Upper lobe of left lung (tissue), 6 donors: ENCODE results near the gene CGB1. TPM values are rescaled to one million over a fixed set of nuclear protein-coding genes. Genes with fewer than 3 reads are reported as not detected.
"Not testable (repeated sequence)": the region's sequence is repeated elsewhere in the genome, so short reads cannot be mapped to it uniquely, and the experiment has no call there.

Experiments
- ATAC-seq, 2 donors: fragments of 200-7000 bp; cut with Tn5 transposase; one replicate each; pipeline ENCODE4 v1.9.1; 2022; ENCODE audit warnings: mild to moderate bottlenecking in 2 of 2, moderate library complexity in 2 of 2; ENCODE audit not compliant: low FRiP score in 2 of 2
- DNase-seq, 2 donors: peaks; one replicate each; pipeline ENCODE4 v3.0.0-alpha.2; 2019 to 2020
- H3K27ac ChIP-seq, 4 donors: fragments of 200-600 bp; sonication (generic); one replicate each; pipeline ENCODE4 v1.5.1; 2016 to 2019
- H3K27me3 ChIP-seq, 4 donors: fragments of 200-600 bp; sonication (generic); one replicate each; pipeline ENCODE4 v1.5.1; 2017 to 2019
- H3K36me3 ChIP-seq, 4 donors: fragments of 200-600 bp; sonication (generic); one replicate each; pipeline ENCODE4 v1.5.1; 2016 to 2019
- H3K4me1 ChIP-seq, 4 donors: fragments of 200-600 bp; sonication (generic); one replicate each; pipeline ENCODE4 v1.5.1; 2018 to 2019
- H3K4me3 ChIP-seq, 4 donors: fragments of 200-600 bp; sonication (generic); one replicate each; pipeline ENCODE4 v1.5.1; 2017 to 2019; ENCODE audit warnings: mild to moderate bottlenecking in 2 of 4, moderate library complexity in 1 of 4
- H3K9me3 ChIP-seq, 4 donors: fragments of 200-600 bp; sonication (generic); one replicate each; pipeline ENCODE4 v1.5.1; 2018 to 2019
- EP300 ChIP-seq, 4 donors: sonication (generic); formaldehyde crosslinking; IDR thresholded peaks; one replicate each; pipeline ENCODE4 v1.5.1; 2017; ENCODE audit warnings: antibody characterized with exemption in 4 of 4, control low read depth in 2 of 4
- POLR2A ChIP-seq, 4 donors: fragments of 450-650 bp; IDR thresholded peaks; one replicate each; pipeline ENCODE4 v1.5.1; 2016 to 2017; ENCODE audit warnings: antibody characterized with exemption in 4 of 4, mild to moderate bottlenecking in 2 of 4
- POLR2AphosphoS5 ChIP-seq, 2 donors: sonication (generic); formaldehyde crosslinking; IDR thresholded peaks; one replicate each; pipeline ENCODE4 v1.5.1; 2017; ENCODE audit warnings: antibody characterized with exemption in 2 of 2
- WGBS, 2 donors: methylation state at CpG; one replicate each; pipeline ENCODE4 v1.1.5; 2017 to 2018; 5-methylcytosine and 5-hydroxymethylcytosine counted together
- total RNA-seq, 6 donors: library from RNA; depleted of rRNA in 4 of 6; stranded (reverse); fragments of >200 nt in 4 of 6; gene quantifications; one replicate each; pipeline versions ENCODE4 v1.1.0 to v1.2.1, GENCODE V29; 2016 to 2021
- TF ChIP-seq, protein P1 (sequence below), 6 experiments: fragments of 450-650 bp in 4 of 6; fragments of 200-600 bp in 2 of 6; sonication (generic) in 2 of 6; IDR thresholded peaks; one replicate each; pipeline ENCODE4 v1.5.1; 2016 to 2019; ENCODE audit warnings: antibody characterized with exemption in 6 of 6
- donor health status: DM: no; HTN: no; CAD: no; lungs with moderate emphysema.
- donor health status: DM: no; HTN: yes; CAD: no; lungs with severe emphysema.

Gene CGB1
- not detected for total RNA-seq

DNA sequence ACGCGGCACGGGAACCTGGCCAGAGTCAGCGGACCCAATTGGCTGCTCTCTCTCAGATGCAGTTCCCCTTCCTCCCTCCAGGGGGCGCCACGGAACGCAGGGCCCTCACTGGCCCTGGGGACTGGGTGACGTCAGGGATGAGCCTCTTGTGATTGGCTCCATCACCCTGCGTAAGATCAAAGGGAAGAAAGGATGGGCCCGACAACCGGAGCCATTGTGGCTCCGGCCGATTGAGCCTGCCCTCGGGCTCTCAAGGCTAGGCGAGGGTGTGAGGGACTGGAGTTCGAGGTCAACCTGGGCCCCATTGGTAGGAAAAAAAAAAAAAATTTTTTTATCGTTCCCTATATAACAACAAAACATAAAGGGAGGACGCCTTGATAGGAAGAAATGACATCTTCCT lies at the start of gene CGB1:
Gene CGB1, minus strand, starts transcription at position 81 of the 400 bp plus-strand sequence. CDS start 184 bp downstream, outside the sequence.
- WGBS, 2 donors = 54 to 71% methylated on average over 12 to 18 of the region's 18 CpGs
- not testable (repeated sequence) for H3K27ac ChIP-seq, H3K36me3 ChIP-seq, H3K27me3 ChIP-seq, DNase-seq, H3K9me3 ChIP-seq, H3K4me1 ChIP-seq, ATAC-seq, H3K4me3 ChIP-seq
- TF ChIP-seq, protein P1, sequence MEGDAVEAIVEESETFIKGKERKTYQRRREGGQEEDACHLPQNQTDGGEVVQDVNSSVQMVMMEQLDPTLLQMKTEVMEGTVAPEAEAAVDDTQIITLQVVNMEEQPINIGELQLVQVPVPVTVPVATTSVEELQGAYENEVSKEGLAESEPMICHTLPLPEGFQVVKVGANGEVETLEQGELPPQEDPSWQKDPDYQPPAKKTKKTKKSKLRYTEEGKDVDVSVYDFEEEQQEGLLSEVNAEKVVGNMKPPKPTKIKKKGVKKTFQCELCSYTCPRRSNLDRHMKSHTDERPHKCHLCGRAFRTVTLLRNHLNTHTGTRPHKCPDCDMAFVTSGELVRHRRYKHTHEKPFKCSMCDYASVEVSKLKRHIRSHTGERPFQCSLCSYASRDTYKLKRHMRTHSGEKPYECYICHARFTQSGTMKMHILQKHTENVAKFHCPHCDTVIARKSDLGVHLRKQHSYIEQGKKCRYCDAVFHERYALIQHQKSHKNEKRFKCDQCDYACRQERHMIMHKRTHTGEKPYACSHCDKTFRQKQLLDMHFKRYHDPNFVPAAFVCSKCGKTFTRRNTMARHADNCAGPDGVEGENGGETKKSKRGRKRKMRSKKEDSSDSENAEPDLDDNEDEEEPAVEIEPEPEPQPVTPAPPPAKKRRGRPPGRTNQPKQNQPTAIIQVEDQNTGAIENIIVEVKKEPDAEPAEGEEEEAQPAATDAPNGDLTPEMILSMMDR (IDR thresholded peaks at IDR 0.05) = peak in 3 of 6 experiments; percentile 17 to 24 (median 20)

DNA sequence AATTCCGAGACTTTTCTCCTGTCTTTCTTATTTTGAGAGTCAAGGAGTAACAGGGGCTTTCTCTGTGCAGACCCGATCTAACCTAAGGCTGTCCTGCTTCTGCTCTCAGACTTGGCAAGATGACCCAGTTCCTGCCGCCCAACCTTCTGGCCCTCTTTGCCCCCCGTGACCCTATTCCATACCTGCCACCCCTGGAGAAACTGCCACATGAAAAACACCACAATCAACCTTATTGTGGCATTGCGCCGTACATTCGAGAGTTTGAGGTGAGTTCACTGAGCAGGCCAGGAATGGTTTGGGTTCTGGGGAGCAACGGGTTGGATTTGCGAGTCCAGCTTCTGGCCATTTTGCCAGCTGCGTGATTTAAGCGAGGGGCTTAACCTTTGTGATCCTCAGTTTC lies 49.6 kb upstream of the CGB1 start:
- peak overlapping the region in 3 of 4 donors; percentile 91 to 95 (median 92) for H3K27ac ChIP-seq
- no peak for TF ChIP-seq POLR2A (IDR thresholded peaks at IDR 0.05)
- TF ChIP-seq POLR2AphosphoS5 (IDR thresholded peaks at IDR 0.05) = no peak
- TF ChIP-seq, protein P1 (IDR thresholded peaks at IDR 0.05) = no peak
- WGBS, 2 donors = 56 to 57% methylated on average over 11 of the region's 11 CpGs

DNA sequence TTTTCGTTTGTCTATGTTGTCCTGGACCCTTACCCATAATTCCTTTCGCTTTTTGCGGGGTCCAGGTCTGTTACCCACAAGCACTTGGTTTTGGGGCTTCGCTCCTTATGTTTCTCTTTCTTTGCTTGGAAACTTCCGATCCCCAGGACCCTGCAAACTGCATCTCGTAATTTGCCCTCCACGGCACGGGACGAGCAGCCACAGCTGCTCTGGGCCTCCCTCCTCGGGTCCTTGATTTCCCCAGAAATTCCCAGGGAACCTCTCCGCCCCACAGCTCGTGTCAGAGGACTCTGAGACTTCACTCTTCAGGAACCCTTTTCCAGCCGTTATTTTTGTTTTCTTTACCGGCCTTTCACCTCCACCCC lies 49.2 kb upstream of the CGB1 start:
- ATAC-seq (no peak), DNase-seq (no peak)
- Histone ChIP-seq H3K36me3 (peaks cover 7 to 34% (median 25%) of the 10 kb centered on the region in 4 donors), H3K27ac (peak overlapping the region; percentile 89 to 95 (median 92)), H3K4me3 (peak overlapping the region; percentile 93 to 100 (median 98)), H3K4me1 (peaks cover 19 to 38% (median 23%) of the 10 kb centered on the region in 4 donors), H3K9me3 (no peaks in the 10 kb centered on the region), H3K27me3 (no peaks in the 10 kb centered on the region)
- WGBS, 2 donors = 0 to 3% methylated on average over 14 of the region's 14 CpGs
- TF ChIP-seq EP300 (IDR thresholded peaks at IDR 0.05) = no peak
- no peak for TF ChIP-seq POLR2A (IDR thresholded peaks at IDR 0.05)
- TF ChIP-seq, protein P1 (IDR thresholded peaks at IDR 0.05) = no peak
- no peak for TF ChIP-seq POLR2AphosphoS5 (IDR thresholded peaks at IDR 0.05)

More for the DNA sequence above, 49.6 kb upstream of the CGB1 start:
- Histone ChIP-seq H3K36me3 (peaks cover 12 to 39% (median 29%) of the 10 kb centered on the region in 4 donors), H3K9me3 (no peaks in the 10 kb centered on the region), H3K4me1 (peaks cover 19 to 38% (median 23%) of the 10 kb centered on the region in 4 donors), H3K4me3 (peak overlapping the region; percentile 93 to 100 (median 98)), H3K27me3 (no peaks in the 10 kb centered on the region)
- ATAC-seq (no peak), DNase-seq (no peak)

DNA sequence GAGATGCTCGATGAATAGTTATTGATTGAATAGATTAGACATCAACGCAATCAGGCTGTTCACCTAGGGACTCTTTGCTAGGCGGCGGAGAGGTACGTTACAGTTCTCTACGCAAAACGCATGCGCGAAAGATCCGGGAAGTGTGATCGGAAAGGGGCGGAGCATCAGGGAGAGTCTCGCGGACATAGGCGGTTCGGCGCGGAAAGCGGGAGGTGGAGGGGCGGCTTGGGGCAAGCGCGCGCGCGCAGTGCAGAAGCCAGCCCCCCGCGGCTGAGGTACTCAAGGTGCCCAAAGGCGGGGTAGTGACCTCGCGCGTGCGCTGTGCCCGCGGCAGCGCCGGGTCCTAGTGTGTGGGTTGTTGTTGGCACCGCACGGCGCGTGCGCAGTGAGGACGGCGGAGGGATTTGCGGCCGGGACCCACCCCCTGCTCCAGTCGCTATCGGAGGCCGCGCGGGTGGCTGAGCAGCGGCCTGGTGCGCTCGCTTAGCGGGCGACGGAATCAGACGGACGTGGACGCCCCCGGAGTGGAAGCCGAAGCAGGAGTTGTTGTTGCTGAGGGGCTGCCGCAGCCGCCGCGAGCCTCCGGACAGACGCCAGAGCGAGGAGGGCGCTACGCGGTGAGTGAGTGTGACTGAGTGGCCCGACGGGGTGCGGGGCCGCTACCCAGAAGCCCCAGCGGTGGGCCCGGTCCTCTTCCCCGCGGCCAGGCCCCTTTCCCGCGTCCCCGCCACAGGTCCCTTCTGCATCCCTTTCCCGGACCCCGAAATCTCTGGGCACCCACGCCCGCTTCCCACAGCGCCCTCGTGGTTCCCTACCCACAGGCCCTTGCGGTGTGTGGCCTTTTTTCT lies 48.5 kb upstream of the CGB1 start, which contains the start of gene SNRNP70:
Gene SNRNP70, plus strand, starts transcription at position 432 of the 848 bp plus-strand sequence. CDS start 964 bp downstream, outside the sequence.
- H3K27ac ChIP-seq = peak within 1 kb of the TSS; percentile 89 to 95 (median 92)
- ATAC-seq = peak; percentile 99
- H3K4me3 ChIP-seq = peak within 1 kb of the TSS; percentile 93 to 100 (median 98)
- 0 to 1% methylated on average over 24 to 51 of the region's 89 CpGs for WGBS, 2 donors
- DNase-seq = peak; percentile 98 to 100
- H3K9me3 ChIP-seq = no peaks in the 10 kb centered on the region
- H3K36me3 ChIP-seq = peaks cover 1 to 28% (median 19%) of the 10 kb centered on the region in 4 donors
- H3K4me1 ChIP-seq = peaks cover 19 to 38% (median 23%) of the 10 kb centered on the region in 4 donors
- no peaks in the 10 kb centered on the region for H3K27me3 ChIP-seq
- TF ChIP-seq, protein P1 (IDR thresholded peaks at IDR 0.05) = peak in 3 of 6 experiments; percentile 21 to 60 (median 37)
- TF ChIP-seq POLR2A (IDR thresholded peaks at IDR 0.05) (peak; percentile 55 to 96 (median 84)), POLR2AphosphoS5 (IDR thresholded peaks at IDR 0.05) (peak; percentile 93 to 97), EP300 (IDR thresholded peaks at IDR 0.05) (peak in 1 of 4 donors; percentile 3)
